GM12891 (cell line): Measurements from ENCODE around the gene IQUB.

Experiments
- PAX5 ChIP-seq: IDR thresholded peaks from 2 replicates; pipeline ENCODE4 v1.6.1; 2011; ENCODE audit warnings: low read length, moderate library complexity, mild to moderate bottlenecking; ENCODE audit not compliant: insufficient read depth, severe bottlenecking
- POLR2A ChIP-seq: IDR thresholded peaks from 2 replicates; pipeline ENCODE4 v1.6.1; 2011; ENCODE audit warnings: low read depth, low read length, control low read depth
- POLR2AphosphoS5 ChIP-seq: IDR thresholded peaks from 2 replicates; pipeline ENCODE4 v1.6.1; 2011; ENCODE audit warnings: low read depth, low read length, control low read depth
- POU2F2 ChIP-seq: IDR thresholded peaks from 2 replicates; pipeline ENCODE4 v1.6.1; 2011; ENCODE audit warnings: low read depth, mild to moderate bottlenecking, control low read depth, low read length, moderate library complexity
- SPI1 ChIP-seq: IDR thresholded peaks from 2 replicates; pipeline ENCODE4 v1.6.1; 2011; ENCODE audit warnings: low read depth, low read length, control low read depth
- TAF1 ChIP-seq: IDR thresholded peaks from 2 replicates; pipeline ENCODE4 v1.6.1; 2011; ENCODE audit warnings: low read depth, low read length, control low read depth

GRCh38 chr7:123494193-123494796 is 40.1 kb downstream of the IQUB start:
- no peak for TF ChIP-seq POLR2A
- no peak for TF ChIP-seq POLR2AphosphoS5
- no peak for TF ChIP-seq SPI1
- TF ChIP-seq POU2F2: no peak
- TF ChIP-seq TAF1: no peak
- TF ChIP-seq PAX5: no peak
